Epithelial cell of esophagus (primary cell): ENCODE measurements around the gene GLIS1.

Experiments
- DNase-seq: peaks from one replicate; pipeline ENCODE4 v3.0.0; 2010; ENCODE audit warnings: low read depth
- H3K4me3 ChIP-seq: 2 replicates; pipeline ENCODE4 v1.5.1; 2011; ENCODE audit warnings: mild to moderate bottlenecking, low read length, control low read depth
- CTCF ChIP-seq: IDR thresholded peaks from 2 replicates; pipeline ENCODE4 v1.5.1; 2011; ENCODE audit warnings: low read depth, mild to moderate bottlenecking, low read length, control low read depth, inconsistent platforms; ENCODE audit not compliant: insufficient read depth; ENCODE audit errors: missing control alignments

GLIS1 gene

GRCh38 chr1:53574621-53575020, 164.3 kb downstream of the GLIS1 start:
- no peak overlapping the region for H3K4me3 ChIP-seq
- no peak for DNase-seq
- TF ChIP-seq CTCF = no peak

GRCh38 chr1:53573931-53574330, 165.0 kb downstream of the GLIS1 start:
- no peak for TF ChIP-seq CTCF
- H3K4me3 ChIP-seq = no peak overlapping the region
- DNase-seq = no peak

GRCh38 chr1:53573522-53573921, 165.4 kb downstream of the GLIS1 start:
- DNase-seq = no peak
- TF ChIP-seq CTCF = no peak
- H3K4me3 ChIP-seq = no peak overlapping the region

- H3K4me3 ChIP-seq = no peak overlapping the region
- TF ChIP-seq CTCF = no peak
- DNase-seq = peak; percentile 54
Measured at GRCh38 chr1:53572815-53573173, 166.2 kb downstream of the GLIS1 start.

- no peak overlapping the region for H3K4me3 ChIP-seq
- no peak for TF ChIP-seq CTCF
- DNase-seq = peak; percentile 95
Measured at GRCh38 chr1:53572065-53572814, 166.7 kb downstream of the GLIS1 start.

GRCh38 chr1:53568540-53568939, 170.4 kb downstream of the GLIS1 start:
- no peak for DNase-seq
- TF ChIP-seq CTCF = no peak
- H3K4me3 ChIP-seq = no peak overlapping the region

- H3K4me3 ChIP-seq = no peak overlapping the region
- TF ChIP-seq CTCF = no peak
- DNase-seq = no peak
Measured at GRCh38 chr1:53567851-53568250, 171.1 kb downstream of the GLIS1 start.
